Neutrophil (primary cell): Measurements from ENCODE around the gene B3GNT3.
A peak's percentile ranks its signal among the peaks of the same experiment; 100 is the strongest.

Experiments used
- H3K27ac ChIP-seq: fragments of 200-600 bp; sonication (generic); 2 replicates; pipeline ENCODE4 v1.5.1; 2016; ENCODE audit warnings: mild to moderate bottlenecking, moderate library complexity
- H3K27me3 ChIP-seq: fragments of 200-600 bp; sonication (generic); 2 replicates; pipeline ENCODE4 v1.6.0; 2016; ENCODE audit warnings: mild to moderate bottlenecking
- H3K36me3 ChIP-seq: fragments of 200-600 bp; sonication (generic); 2 replicates; pipeline ENCODE4 v1.5.1; 2017
- H3K4me1 ChIP-seq, 2 experiments: fragments of 200-600 bp in 1 of 2; sonication (generic) in 1 of 2; 1 replicate in 1 of 2; 2 replicates in 1 of 2; pipeline versions ENCODE4 v1.5.1 to v1.6.1; 2013 to 2016; ENCODE audit warnings: low read depth in 1 of 2, low read length in 1 of 2, mild to moderate bottlenecking in 1 of 2, moderate library complexity in 1 of 2; ENCODE audit not compliant: control insufficient read depth in 1 of 2, insufficient read depth in 1 of 2
- H3K4me3 ChIP-seq, 2 experiments: fragments of 200-600 bp in 1 of 2; sonication (generic) in 1 of 2; 1 replicate in 1 of 2; 2 replicates in 1 of 2; pipeline ENCODE4 v1.5.1; 2013 to 2016; ENCODE audit warnings: low read depth in 1 of 2, low read length in 1 of 2, mild to moderate bottlenecking in 1 of 2, moderate library complexity in 1 of 2
- H3K9me3 ChIP-seq: fragments of 200-600 bp; sonication (generic); 2 replicates; pipeline ENCODE4 v1.5.1; 2016
- TF ChIP-seq, protein P1 (sequence below): fragments of 200-600 bp; sonication (generic); IDR thresholded peaks from 2 replicates; pipeline ENCODE4 v1.5.1; 2016; ENCODE audit warnings: antibody characterized with exemption

Gene B3GNT3, protein sequence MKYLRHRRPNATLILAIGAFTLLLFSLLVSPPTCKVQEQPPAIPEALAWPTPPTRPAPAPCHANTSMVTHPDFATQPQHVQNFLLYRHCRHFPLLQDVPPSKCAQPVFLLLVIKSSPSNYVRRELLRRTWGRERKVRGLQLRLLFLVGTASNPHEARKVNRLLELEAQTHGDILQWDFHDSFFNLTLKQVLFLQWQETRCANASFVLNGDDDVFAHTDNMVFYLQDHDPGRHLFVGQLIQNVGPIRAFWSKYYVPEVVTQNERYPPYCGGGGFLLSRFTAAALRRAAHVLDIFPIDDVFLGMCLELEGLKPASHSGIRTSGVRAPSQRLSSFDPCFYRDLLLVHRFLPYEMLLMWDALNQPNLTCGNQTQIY

DNA sequence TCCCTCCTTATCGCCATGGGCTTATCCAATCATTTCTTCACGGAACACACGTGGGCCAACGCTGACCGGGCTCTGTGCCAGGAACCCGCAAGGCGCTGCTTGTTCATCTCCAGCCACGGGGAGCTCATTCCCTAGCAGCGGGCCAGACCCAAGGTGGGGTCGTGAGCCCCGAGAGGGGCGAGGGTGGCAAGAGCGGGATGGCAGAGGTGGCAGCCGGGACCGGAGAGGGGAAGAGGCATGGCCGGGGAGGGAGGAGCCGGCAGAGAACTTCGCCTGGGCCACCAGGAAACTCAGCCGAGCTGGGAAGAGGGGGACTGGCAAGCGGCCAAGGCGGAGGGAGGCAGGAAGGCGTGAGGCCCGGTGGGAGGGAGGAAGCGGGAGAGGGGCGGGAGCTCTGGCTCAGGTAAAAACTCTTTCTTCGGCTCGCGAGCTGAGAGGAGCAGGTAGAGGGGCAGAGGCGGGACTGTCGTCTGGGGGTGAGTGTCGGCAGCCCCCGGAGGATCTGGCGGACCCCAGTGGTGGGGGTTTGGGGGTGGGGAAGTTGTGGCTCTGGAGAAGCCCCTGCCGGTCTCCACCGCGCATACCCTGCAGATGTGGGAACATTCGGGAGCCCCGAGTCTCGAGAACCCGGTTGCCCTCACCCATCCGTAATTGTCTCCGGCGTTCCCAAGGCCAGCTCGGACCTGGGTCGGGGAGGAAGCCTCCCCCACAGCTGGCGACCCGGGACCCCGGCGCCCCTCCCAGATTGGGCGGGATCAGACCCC, at the start of gene B3GNT3:
B3GNT3 (plus strand) TSS at position 408 of the 764 bp plus-strand sequence. CDS start 12,670 bp downstream, outside the sequence.
- H3K27me3 ChIP-seq: peaks cover 88% of the 10 kb centered on the region
- TF ChIP-seq, protein P1, sequence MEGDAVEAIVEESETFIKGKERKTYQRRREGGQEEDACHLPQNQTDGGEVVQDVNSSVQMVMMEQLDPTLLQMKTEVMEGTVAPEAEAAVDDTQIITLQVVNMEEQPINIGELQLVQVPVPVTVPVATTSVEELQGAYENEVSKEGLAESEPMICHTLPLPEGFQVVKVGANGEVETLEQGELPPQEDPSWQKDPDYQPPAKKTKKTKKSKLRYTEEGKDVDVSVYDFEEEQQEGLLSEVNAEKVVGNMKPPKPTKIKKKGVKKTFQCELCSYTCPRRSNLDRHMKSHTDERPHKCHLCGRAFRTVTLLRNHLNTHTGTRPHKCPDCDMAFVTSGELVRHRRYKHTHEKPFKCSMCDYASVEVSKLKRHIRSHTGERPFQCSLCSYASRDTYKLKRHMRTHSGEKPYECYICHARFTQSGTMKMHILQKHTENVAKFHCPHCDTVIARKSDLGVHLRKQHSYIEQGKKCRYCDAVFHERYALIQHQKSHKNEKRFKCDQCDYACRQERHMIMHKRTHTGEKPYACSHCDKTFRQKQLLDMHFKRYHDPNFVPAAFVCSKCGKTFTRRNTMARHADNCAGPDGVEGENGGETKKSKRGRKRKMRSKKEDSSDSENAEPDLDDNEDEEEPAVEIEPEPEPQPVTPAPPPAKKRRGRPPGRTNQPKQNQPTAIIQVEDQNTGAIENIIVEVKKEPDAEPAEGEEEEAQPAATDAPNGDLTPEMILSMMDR: no peak
- peaks cover 0 to 8% of the 10 kb centered on the region in 2 experiments for H3K4me1 ChIP-seq
- H3K36me3 ChIP-seq: no peaks in the 10 kb centered on the region
- H3K4me3 ChIP-seq: no peak within 1 kb of the TSS
- no peak within 1 kb of the TSS for H3K27ac ChIP-seq
- no peaks in the 10 kb centered on the region for H3K9me3 ChIP-seq

DNA sequence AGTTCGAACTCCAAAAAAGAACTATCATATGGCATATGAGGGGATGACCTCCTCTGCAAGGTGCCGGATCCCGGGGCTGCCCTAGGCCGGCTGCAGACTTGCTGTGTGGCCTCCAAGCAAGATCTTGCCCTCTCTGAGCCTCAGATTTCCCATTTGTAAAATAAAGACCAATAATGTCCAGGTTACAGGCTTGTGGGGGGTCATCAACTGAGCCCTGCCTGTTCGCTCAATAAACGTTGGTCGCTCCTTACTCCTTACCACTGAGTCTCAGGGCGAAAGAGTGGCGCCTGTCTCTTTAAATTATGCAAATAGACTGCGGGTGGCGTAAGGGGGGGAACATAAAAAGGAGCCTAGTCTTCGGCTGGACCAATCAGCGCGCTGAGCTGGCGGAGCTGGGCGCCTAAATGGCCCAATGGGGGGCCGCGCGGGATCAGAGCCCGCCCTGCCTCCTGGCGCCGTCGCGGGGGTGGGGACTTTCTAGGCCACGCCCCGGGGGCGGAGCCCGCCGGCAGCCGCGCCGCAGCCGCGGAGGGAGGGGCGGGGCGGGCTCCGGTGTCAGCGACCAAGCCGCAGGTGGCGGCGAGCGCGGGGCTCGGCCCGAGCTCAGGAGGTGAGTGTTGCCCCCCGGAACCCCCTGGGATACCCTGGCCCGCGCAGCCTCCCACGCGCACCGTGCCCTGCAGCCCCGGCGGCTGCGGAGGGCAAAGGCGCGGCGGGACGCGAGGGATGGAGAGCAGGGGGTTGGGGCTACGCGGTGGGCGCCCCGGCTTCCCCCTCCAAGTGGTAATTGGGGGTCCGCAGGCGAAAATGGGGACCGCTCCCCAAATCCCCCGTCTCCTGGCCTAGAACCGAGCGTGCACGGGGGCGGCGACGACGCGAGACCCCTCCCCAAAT, 47.5 kb upstream of the B3GNT3 start:
- Histone ChIP-seq H3K9me3 (no peaks in the 10 kb centered on the region), H3K27ac (peak overlapping the region; percentile 96), H3K4me1 (peaks cover 47 to 52% of the 10 kb centered on the region in 2 experiments), H3K36me3 (no peaks in the 10 kb centered on the region), H3K27me3 (no peaks in the 10 kb centered on the region), H3K4me3 (peak overlapping the region; percentile 93)
- TF ChIP-seq, protein P1: peak; percentile 25

DNA sequence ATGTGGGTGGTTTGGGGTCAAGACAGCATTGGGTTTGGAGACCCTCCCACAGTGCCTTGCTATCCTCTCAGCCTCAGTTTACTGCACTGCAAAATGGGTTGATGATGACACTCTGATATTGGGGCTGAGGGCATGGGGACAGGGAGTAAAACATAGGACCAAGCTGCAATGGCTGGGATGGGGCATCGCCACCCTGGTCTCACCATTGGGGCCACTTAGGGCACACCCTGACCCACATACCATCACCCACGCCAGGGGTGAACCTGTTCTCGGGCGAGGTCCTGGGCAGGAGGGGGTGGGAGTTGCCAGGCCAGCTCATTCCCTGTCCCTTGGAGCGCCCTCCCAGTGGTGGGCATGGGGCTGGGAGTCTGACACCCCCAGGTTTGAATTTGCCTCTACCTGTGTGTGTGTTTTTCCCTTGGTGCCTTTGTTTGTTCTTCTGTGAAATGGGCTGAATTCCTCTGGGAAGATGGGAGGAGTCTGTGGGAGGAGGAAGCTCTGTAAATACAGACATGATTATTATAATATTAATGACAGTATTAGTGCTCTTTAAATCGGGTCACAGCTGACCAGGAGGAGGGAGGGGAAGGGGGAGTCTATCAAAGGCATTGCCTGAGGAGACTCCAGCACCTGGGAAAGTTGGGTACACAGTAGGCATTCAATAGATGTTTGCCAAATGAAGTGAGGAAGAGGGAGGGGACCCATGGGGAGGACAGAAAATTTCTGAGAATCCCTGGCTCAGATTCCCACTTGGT, 45.9 kb upstream of the B3GNT3 start:
- peaks cover 56 to 59% of the 10 kb centered on the region in 2 experiments for H3K4me1 ChIP-seq
- TF ChIP-seq, protein P1: no peak
- H3K4me3 ChIP-seq: peak overlapping the region; percentile 93
- peaks cover 5% of the 10 kb centered on the region for H3K36me3 ChIP-seq
- no peaks in the 10 kb centered on the region for H3K27me3 ChIP-seq
- H3K9me3 ChIP-seq: no peaks in the 10 kb centered on the region
- peak overlapping the region; percentile 96 for H3K27ac ChIP-seq

DNA sequence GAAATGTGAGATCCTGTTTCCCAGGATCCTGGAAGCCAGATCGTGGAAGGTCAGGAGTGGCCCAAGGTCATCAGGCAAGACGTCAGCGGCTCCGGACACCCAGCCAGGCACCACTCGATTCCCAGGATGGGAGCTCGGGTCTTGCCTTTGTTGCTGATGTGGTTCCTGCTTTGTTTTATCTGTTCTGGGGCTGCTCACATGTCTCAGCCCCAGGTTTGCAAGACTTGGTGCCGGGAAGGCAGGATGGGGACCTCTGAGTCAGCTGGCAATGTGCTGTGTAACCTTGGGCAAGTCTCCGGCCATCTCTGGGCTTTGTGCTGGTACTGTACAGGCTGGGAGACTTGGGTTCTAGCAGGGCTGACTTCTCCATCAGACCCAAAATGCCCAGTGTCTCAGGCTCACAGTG, 45.0 kb upstream of the B3GNT3 start:
- H3K27ac ChIP-seq: peak overlapping the region; percentile 96
- peaks cover 13% of the 10 kb centered on the region for H3K36me3 ChIP-seq
- peak overlapping the region; percentile 7 to 72 for H3K4me3 ChIP-seq
- H3K27me3 ChIP-seq: no peaks in the 10 kb centered on the region
- H3K4me1 ChIP-seq: peaks cover 63 to 64% of the 10 kb centered on the region in 2 experiments
- H3K9me3 ChIP-seq: no peaks in the 10 kb centered on the region
- TF ChIP-seq, protein P1: no peak
